B cell (primary cell): ENCODE results near the gene DOP1B. TPM values are rescaled to one million over a fixed set of nuclear protein-coding genes. Genes with fewer than 3 reads are reported as not detected.
A peak's percentile ranks its signal among the peaks of the same experiment; 100 is the strongest.

Experiments used
- ATAC-seq: fragments of 200-7000 bp; cut with Tn5 transposase; one replicate; pipeline ENCODE4 v1.10.0; 2021; ENCODE audit warnings: low read depth, mild to moderate bottlenecking, moderate number of reproducible peaks, moderate library complexity
- CTCF ChIA-PET: fragments of 350-600 bp; sonication (Branson Sonifier 250); formaldehyde crosslinking; loops from one replicate; lab custom pipeline; 2021; ENCODE audit warnings: antibody characterized with exemption, inconsistent platforms; lab: Charles Lee
- POLR2A ChIA-PET: fragments of 350-600 bp; sonication (Branson Sonifier 250); formaldehyde crosslinking; loops from one replicate; lab custom pipeline; 2021; ENCODE audit warnings: antibody characterized with exemption; lab: Charles Lee
- DNase-seq: peaks from one replicate; pipeline ENCODE4 v3.0.0; 2013
- H2AFZ ChIP-seq: 2 replicates; pipeline ENCODE4 v1.6.1; 2012; ENCODE audit warnings: mild to moderate bottlenecking, low read depth, low read length; ENCODE audit not compliant: insufficient read depth, poor library complexity, severe bottlenecking
- H3K27ac ChIP-seq, 2 donors: 1 replicate in 1 of 2; 2 replicates in 1 of 2; pipeline ENCODE4 v1.5.1; 2012 to 2013; ENCODE audit warnings: low read length in 2 of 2, mild to moderate bottlenecking in 2 of 2, moderate library complexity in 1 of 2
- H3K27me3 ChIP-seq, 4 experiments: fragments of 200-600 bp in 1 of 4; sonication (generic) in 1 of 4; replicated peaks in 1 of 4; 1 replicate in 2 of 4; 2 replicates in 2 of 4; pipeline versions ENCODE4 v1.6.1 to v1.7.0; 2013 to 2016; ENCODE audit warnings: low read length in 3 of 4, mild to moderate bottlenecking in 2 of 4, mixed read lengths in 1 of 4, moderate library complexity in 1 of 4; ENCODE audit not compliant: insufficient read depth in 4 of 4, control insufficient read depth in 3 of 4; ENCODE audit errors: control extremely low read depth in 1 of 4
- H3K36me3 ChIP-seq, 2 experiments: replicated peaks in 1 of 2; 1 replicate in 1 of 2; 2 replicates in 1 of 2; pipeline versions ENCODE4 v1.6.1 to v1.7.1; 2013; ENCODE audit warnings: low read length in 1 of 2; ENCODE audit not compliant: insufficient read depth in 2 of 2, control insufficient read depth in 1 of 2; ENCODE audit errors: control extremely low read depth in 1 of 2, extremely low read depth in 1 of 2
- H3K4me1 ChIP-seq, 2 donors: fragments of 200-600 bp in 1 of 2; sonication (generic) in 1 of 2; 1 replicate in 1 of 2; 2 replicates in 1 of 2; pipeline versions ENCODE4 v1.5.1 to v1.6.1; 2013 to 2017; ENCODE audit warnings: low read length in 2 of 2; ENCODE audit not compliant: control insufficient read depth in 2 of 2, insufficient read depth in 2 of 2
- H3K4me2 ChIP-seq: replicated peaks from 2 replicates; pipeline ENCODE3; 2012; ENCODE audit warnings: mild to moderate bottlenecking, low read depth, low read length; ENCODE audit not compliant: poor library complexity, severe bottlenecking
- H3K4me3 ChIP-seq, 5 experiments: fragments of 200-600 bp in 1 of 5; sonication (generic) in 1 of 5; 1 replicate in 3 of 5; 2 replicates in 2 of 5; pipeline versions ENCODE4 v1.5.1 to v1.7.0; 2011 to 2016; ENCODE audit warnings: low read length in 4 of 5, mild to moderate bottlenecking in 4 of 5, low read depth in 2 of 5, control low read depth in 1 of 5, moderate library complexity in 1 of 5; ENCODE audit not compliant: insufficient read depth in 1 of 5; ENCODE audit errors: control extremely low read depth in 1 of 5, extremely low read depth in 1 of 5
- H3K79me2 ChIP-seq: fragments of 200-600 bp; sonication (generic); one replicate; pipeline ENCODE4 v1.6.0; 2016; ENCODE audit warnings: low read length; ENCODE audit not compliant: control insufficient read depth, insufficient read depth
- H3K9ac ChIP-seq: fragments of 200-600 bp; sonication (generic); 2 replicates; pipeline ENCODE4 v1.6.1; 2017; ENCODE audit warnings: mild to moderate bottlenecking, low read length, moderate library complexity
- H3K9me3 ChIP-seq, 3 donors: one replicate each; pipeline versions ENCODE4 v1.6.1 to v1.7.1; 2013; ENCODE audit warnings: low read length in 2 of 3; ENCODE audit not compliant: control insufficient read depth in 2 of 3, insufficient read depth in 1 of 3; ENCODE audit errors: control extremely low read depth in 1 of 3
- H4K20me1 ChIP-seq: 2 replicates; pipeline ENCODE4 v1.6.0; 2012; ENCODE audit warnings: mild to moderate bottlenecking, low read length; ENCODE audit not compliant: insufficient read depth, control insufficient read depth, poor library complexity, severe bottlenecking
- H3K27ac Mint-ChIP-seq: one replicate; pipeline ENCODE4 v1.8.0; 2021; ENCODE audit warnings: mixed read lengths
- H3K27me3 Mint-ChIP-seq: one replicate; pipeline ENCODE4 v1.8.0; 2021; ENCODE audit warnings: mixed read lengths
- H3K4me1 Mint-ChIP-seq: one replicate; pipeline ENCODE4 v1.8.0; 2021; ENCODE audit warnings: mixed read lengths
- H3K4me3 Mint-ChIP-seq: one replicate; pipeline ENCODE4 v1.8.0; 2021; ENCODE audit warnings: mixed read lengths
- H3K9me3 Mint-ChIP-seq: one replicate; pipeline ENCODE4 v1.8.0; 2022; ENCODE audit warnings: mixed read lengths; ENCODE audit not compliant: insufficient read depth
- CTCF ChIP-seq: fragments of 200-600 bp; IDR thresholded peaks from one replicate; pipeline ENCODE4 v1.8.0; 2022; ENCODE audit warnings: antibody characterized with exemption, mild to moderate bottlenecking
- EZH2 ChIP-seq: IDR thresholded peaks from 2 replicates; pipeline ENCODE4 v1.6.1; 2012; ENCODE audit warnings: borderline replicate concordance, low read depth, mild to moderate bottlenecking, moderate library complexity, low read length; ENCODE audit not compliant: insufficient read depth, poor library complexity, severe bottlenecking
- WGBS: methylation state at CpG from one replicate; pipeline ENCODE4 v1.1.5; 2013; ENCODE audit warnings: missing lambda C conversion rate; ENCODE audit not compliant: insufficient coverage; 5-methylcytosine and 5-hydroxymethylcytosine counted together
- intact Hi-C: fragments of 100-400 bp; cut with micrococcal nuclease; formaldehyde crosslinking; loops from one replicate; pipeline ENCODE4 v1.10.0; 2022
- polyA plus RNA-seq: library from polyadenylated mRNA; depleted of rRNA; stranded (reverse); fragments of >200 nt; gene quantifications from 2 replicates; pipeline ENCODE4 v1.2.3, GENCODE V29; 2012
- total RNA-seq, 2 donors: library from RNA; stranded (reverse); fragments of 120-200 nt in 1 of 2; gene quantifications; 1 replicate in 1 of 2; 2 replicates in 1 of 2; pipeline versions ENCODE4 v1.2.3 to v1.2.4, GENCODE V29; 2013 to 2022

Gene DOP1B
- total and polyA plus RNA-seq, 2 donors (not counting 1 experiment from before 2014, with no cell fraction given): 31.3 to 44.2 TPM

GRCh38 chr21:36163750-36164741, 7.4 kb downstream of the DOP1B start:
- DNase-seq (no peak), ATAC-seq (no peak)
- Mint-ChIP-seq H3K4me1 (peaks cover 34% of the 10 kb centered on the region), H3K27ac (peak overlapping the region; percentile 41), H3K4me3 (no peak overlapping the region), H3K27me3 (no peaks in the 10 kb centered on the region), H3K9me3 (no peaks in the 10 kb centered on the region)
- no peak overlapping the region for H3K4me3 ChIP-seq
- 42% methylated on average over 5 of the region's 10 CpGs for WGBS
- no peak overlapping the region for H2AFZ ChIP-seq
- no peaks in the 10 kb centered on the region for H3K9me3 ChIP-seq
- ChIA-PET POLR2A (interaction anchor here (0.6 kb wide), 1 partner anchor 108 kb away, joined by 4 read pairs; no protein-coding TSS in a partner anchor), CTCF (interaction anchor here (0.7 to 3.4 kb wide), 2 partner anchors 11 to 38 kb away, joined by 3 to 11 read pairs; no protein-coding TSS in a partner anchor)
- peaks cover 73% of the 10 kb centered on the region for H3K79me2 ChIP-seq
- peaks cover 0 to 3% of the 10 kb centered on the region in 2 donors for H3K4me1 ChIP-seq
- no peak overlapping the region for H3K4me2 ChIP-seq
- no peak overlapping the region for H3K9ac ChIP-seq
- no peak overlapping the region for H3K27ac ChIP-seq
- H4K20me1 ChIP-seq: peaks cover 51% of the 10 kb centered on the region
- peaks cover 0 to 43% of the 10 kb centered on the region in 2 experiments for H3K36me3 ChIP-seq
- no peak for TF ChIP-seq EZH2
- TF ChIP-seq CTCF: no peak
- intact Hi-C loops: no loop called here
- H3K27me3 ChIP-seq: no peaks in the 10 kb centered on the region

- H3K4me1 ChIP-seq: no peaks in the 10 kb centered on the region
- no peak overlapping the region for H3K4me3 ChIP-seq
- H3K27me3 Mint-ChIP-seq: no peaks in the 10 kb centered on the region
- peaks cover 72% of the 10 kb centered on the region for H3K79me2 ChIP-seq
- H3K9ac ChIP-seq: no peak overlapping the region
- POLR2A ChIA-PET: no interaction called here
- no peak for ATAC-seq
- CTCF ChIA-PET: interaction anchor here (3.4 kb wide), 1 partner anchor 12 kb away, joined by 11 read pairs; no protein-coding TSS in a partner anchor
- peaks cover 47% of the 10 kb centered on the region for H4K20me1 ChIP-seq
- DNase-seq: no peak
- WGBS: 97% methylated on average over 10 of the region's 11 CpGs
- H3K4me2 ChIP-seq: no peak overlapping the region
- TF ChIP-seq EZH2 (no peak), CTCF (no peak)
- peaks cover 0 to 47% of the 10 kb centered on the region in 2 experiments for H3K36me3 ChIP-seq
- no peak overlapping the region for H3K27ac Mint-ChIP-seq
- H3K9me3 ChIP-seq: no peaks in the 10 kb centered on the region
- intact Hi-C loops: no loop called here
- peaks cover 25% of the 10 kb centered on the region for H3K4me1 Mint-ChIP-seq
- H3K9me3 Mint-ChIP-seq: no peaks in the 10 kb centered on the region
- H2AFZ ChIP-seq: no peak overlapping the region
- no peaks in the 10 kb centered on the region for H3K27me3 ChIP-seq
- H3K4me3 Mint-ChIP-seq: no peak overlapping the region
- no peak overlapping the region for H3K27ac ChIP-seq
These were observed 8.7 kb downstream of the DOP1B start for GRCh38 chr21:36165356-36165755.
